ENCODE measurements around the gene SLC13A1. TPM values are rescaled to one million over a fixed set of nuclear protein-coding genes. Genes with fewer than 3 reads are reported as not detected.

Gene SLC13A1
- total RNA-seq, 1 experiment from 2014 or later, result not detected

DNA sequence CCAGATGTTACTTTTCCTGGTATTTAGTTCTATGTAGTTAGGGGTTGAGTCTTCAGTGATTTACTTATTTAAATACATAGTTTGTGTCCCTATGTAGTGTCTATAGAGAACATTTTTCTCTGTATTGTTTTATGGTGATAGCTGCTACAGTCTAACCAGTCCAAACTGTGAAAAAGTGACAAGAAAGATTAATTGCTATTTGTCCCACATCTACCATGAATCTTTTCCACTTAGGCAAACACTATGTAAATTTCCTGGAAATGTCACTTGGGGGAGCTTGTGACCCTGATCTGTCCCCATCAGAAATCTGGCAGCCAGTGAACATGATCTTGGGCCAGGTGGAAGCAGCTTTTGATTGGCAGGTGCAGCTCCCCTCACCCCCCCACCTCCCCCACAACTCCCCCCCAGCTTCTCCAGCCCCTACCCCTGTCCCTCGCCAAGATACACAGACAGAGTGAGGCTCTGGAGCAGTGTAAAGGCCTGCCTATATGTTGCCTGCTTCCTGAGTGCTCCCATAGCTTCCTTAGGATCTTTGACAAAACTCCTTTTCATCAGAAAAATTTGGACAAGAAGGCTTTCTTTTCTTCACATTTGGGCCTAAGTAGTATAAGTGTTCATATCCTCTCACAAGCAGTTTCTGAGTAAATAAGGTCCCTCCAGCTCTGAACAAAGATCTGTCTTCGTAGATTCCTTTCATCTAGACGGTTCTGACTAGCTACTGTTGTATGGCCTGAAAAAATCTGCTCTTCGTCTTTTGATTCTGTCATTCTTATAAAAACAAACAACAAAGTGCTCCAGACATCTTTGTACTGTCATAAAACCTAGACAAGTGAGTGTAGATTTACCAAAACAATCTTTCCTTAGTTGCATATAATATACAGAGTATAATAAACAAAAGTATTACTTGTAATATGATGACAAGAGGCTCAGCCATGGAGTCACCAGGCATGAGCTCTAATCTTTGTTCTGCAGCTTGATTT is 31.5 kb upstream of the SLC13A1 start:
- no peaks in the 10 kb centered on the region for H3K9me2 ChIP-seq (ENCODE audit: insufficient read depth)
- CTCF ChIA-PET, result interaction anchor here (0.6 to 1.4 kb wide), 3 partner anchors 22 to 136 kb away, joined by 4 to 5 read pairs (median 4); no protein-coding TSS in a partner anchor
- no peak for TF ChIP-seq EZH2 (IDR thresholded peaks at IDR 0.05)
- TF ChIP-seq, protein P1, sequence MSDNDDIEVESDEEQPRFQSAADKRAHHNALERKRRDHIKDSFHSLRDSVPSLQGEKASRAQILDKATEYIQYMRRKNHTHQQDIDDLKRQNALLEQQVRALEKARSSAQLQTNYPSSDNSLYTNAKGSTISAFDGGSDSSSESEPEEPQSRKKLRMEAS (IDR thresholded peaks at IDR 0.05), result no peak

DNA sequence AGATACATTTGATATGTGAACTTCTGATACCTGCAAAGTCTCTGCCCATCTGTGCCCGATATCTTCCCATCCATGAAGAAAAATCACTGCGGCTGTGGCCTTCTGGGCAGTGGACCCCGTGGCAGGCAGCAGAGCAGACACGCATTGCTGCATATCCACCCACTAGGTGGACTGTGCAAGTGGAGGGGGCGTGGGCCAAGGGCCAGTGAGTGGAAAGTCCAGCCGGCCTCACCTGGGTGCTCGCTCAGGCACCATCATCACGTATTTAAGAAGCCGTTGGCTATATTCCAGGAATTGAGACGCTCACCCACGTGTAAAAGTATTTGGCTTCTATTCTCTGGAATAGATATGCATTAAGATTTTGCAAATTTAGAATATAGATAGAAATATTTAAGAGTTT is 30.8 kb upstream of the SLC13A1 start:
- no peak for ATAC-seq
- ChIA-PET RAD21 (ENCODE audit: low non-redundant PET in 1 of 2, low total read pairs in 2 of 2, uncharacterized antibody in 2 of 2, unreplicated experiment in 2 of 2) (no interaction called here), POLR2A (no interaction called here), CTCF (interaction anchor here (1.4 kb wide), 2 partner anchors 21 to 137 kb away, joined by 4 to 5 read pairs; no protein-coding TSS in a partner anchor)
- Histone ChIP-seq H3K36me3 (ENCODE audit: control insufficient read depth in 1 of 2, insufficient read depth in 2 of 2, low read length in 2 of 2) (no peaks in the 10 kb centered on the region), H3K9me3 (ENCODE audit: control insufficient read depth in 1 of 2, insufficient read depth in 1 of 2, low read depth in 1 of 2, low read length in 2 of 2) (no peaks in the 10 kb centered on the region), H3K27me3 (ENCODE audit: insufficient read depth, low read length) (no peaks in the 10 kb centered on the region), H3K27ac (ENCODE audit: low read depth, low read length) (no peak overlapping the region), H3K4me3 (replicated peaks in 1 of 2; ENCODE audit: low read depth in 1 of 2, low read length in 2 of 2) (no peak overlapping the region), H3K4me2 (ENCODE audit: low read length) (no peak overlapping the region), H4K20me1 (ENCODE audit: insufficient read depth) (no peaks in the 10 kb centered on the region), H3K4me1 (ENCODE audit: control insufficient read depth in 1 of 2, insufficient read depth in 2 of 2, low read length in 2 of 2) (no peaks in the 10 kb centered on the region), H3K9ac (ENCODE audit: low read length) (no peak overlapping the region), H3K9me2 (ENCODE audit: insufficient read depth) (no peaks in the 10 kb centered on the region), H3K79me2 (ENCODE audit: insufficient read depth, low read length) (no peaks in the 10 kb centered on the region), H2AFZ (ENCODE audit: low read depth, low read length, poor library complexity, severe bottlenecking) (no peak overlapping the region)
- intact Hi-C loops (cut with micrococcal nuclease), result no loop called here
- no peak for DNase-seq (ENCODE audit: low read depth, low spot score)
- TF ChIP-seq, protein P2, sequence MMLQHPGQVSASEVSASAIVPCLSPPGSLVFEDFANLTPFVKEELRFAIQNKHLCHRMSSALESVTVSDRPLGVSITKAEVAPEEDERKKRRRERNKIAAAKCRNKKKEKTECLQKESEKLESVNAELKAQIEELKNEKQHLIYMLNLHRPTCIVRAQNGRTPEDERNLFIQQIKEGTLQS (IDR thresholded peaks at IDR 0.05), result no peak
- no TSS peak for BruUV-seq (replicated peaks)

More for the DNA sequence above, 31.5 kb upstream of the SLC13A1 start:
- intact Hi-C loops (cut with micrococcal nuclease), result no loop called here
- no peaks in the 10 kb centered on the region for H3K36me3 ChIP-seq (ENCODE audit: control insufficient read depth in 1 of 2, insufficient read depth in 2 of 2, low read length in 2 of 2)
- no peak overlapping the region for H3K9ac ChIP-seq (ENCODE audit: low read length)
- no peak overlapping the region for H3K4me3 ChIP-seq (replicated peaks in 1 of 2; ENCODE audit: low read depth in 1 of 2, low read length in 2 of 2)
- no peak overlapping the region for H3K27ac ChIP-seq (ENCODE audit: low read depth, low read length)
- no peak overlapping the region for H2AFZ ChIP-seq (ENCODE audit: low read depth, low read length, poor library complexity, severe bottlenecking)
- ATAC-seq, result no peak
- no peaks in the 10 kb centered on the region for H3K27me3 ChIP-seq (ENCODE audit: insufficient read depth, low read length)
- H3K79me2 ChIP-seq (ENCODE audit: insufficient read depth, low read length), result no peaks in the 10 kb centered on the region
- ChIA-PET RAD21 (ENCODE audit: low non-redundant PET in 1 of 2, low total read pairs in 2 of 2, uncharacterized antibody in 2 of 2, unreplicated experiment in 2 of 2) (no interaction called here), POLR2A (no interaction called here)
- H4K20me1 ChIP-seq (ENCODE audit: insufficient read depth), result no peaks in the 10 kb centered on the region
- H3K4me2 ChIP-seq (ENCODE audit: low read length), result no peak overlapping the region
- H3K4me1 ChIP-seq (ENCODE audit: control insufficient read depth in 1 of 2, insufficient read depth in 2 of 2, low read length in 2 of 2), result no peaks in the 10 kb centered on the region
- H3K9me3 ChIP-seq (ENCODE audit: control insufficient read depth in 1 of 2, insufficient read depth in 1 of 2, low read depth in 1 of 2, low read length in 2 of 2), result no peaks in the 10 kb centered on the region
- no TSS peak for BruUV-seq (replicated peaks)
- DNase-seq (ENCODE audit: low read depth, low spot score), result no peak

All from HCT116 (cell line).